Measurements from ENCODE around the gene CCPG1.

CCPG1 gene

GRCh38 chr15:55379095-55379494, 29.1 kb downstream of the CCPG1 start:
- DNase-seq, result no peak

- no peak for DNase-seq
These were observed 35.3 kb downstream of the CCPG1 start for GRCh38 chr15:55372701-55373440.

GRCh38 chr15:55366981-55367380, 41.2 kb downstream of the CCPG1 start:
- no peak for DNase-seq

GRCh38 chr15:55362641-55363040, 45.5 kb downstream of the CCPG1 start:
- DNase-seq, result no peak

- no peak for DNase-seq
These were observed 47.1 kb downstream of the CCPG1 start for GRCh38 chr15:55361048-55361447.

GRCh38 chr15:55360256-55360655, 47.9 kb downstream of the CCPG1 start:
- DNase-seq, result no peak

GRCh38 chr15:55358471-55358870, 49.7 kb downstream of the CCPG1 start:
- DNase-seq, result no peak

- DNase-seq, result no peak
These were observed 50.4 kb downstream of the CCPG1 start for GRCh38 chr15:55357774-55358173.

- DNase-seq, result no peak
These were observed 51.1 kb downstream of the CCPG1 start for GRCh38 chr15:55356985-55357585.

- DNase-seq, result no peak
These were observed 55.1 kb downstream of the CCPG1 start for GRCh38 chr15:55353025-55353424.

GRCh38 chr15:55349282-55349681, 58.9 kb downstream of the CCPG1 start:
- no peak for DNase-seq

GRCh38 chr15:55348281-55348778, 59.8 kb downstream of the CCPG1 start:
- DNase-seq, result no peak

- no peak for DNase-seq
These were observed 64.0 kb downstream of the CCPG1 start for GRCh38 chr15:55344206-55344605.

- DNase-seq, result no peak
These were observed 65.0 kb downstream of the CCPG1 start for GRCh38 chr15:55343168-55343567.

GRCh38 chr15:55337160-55337559, 71.0 kb downstream of the CCPG1 start:
- no peak for DNase-seq

- DNase-seq, result no peak
These were observed 73.2 kb downstream of the CCPG1 start for GRCh38 chr15:55334997-55335396.

GRCh38 chr15:55334371-55334770, 73.8 kb downstream of the CCPG1 start:
- no peak for DNase-seq

GRCh38 chr15:55327387-55327786, 80.8 kb downstream of the CCPG1 start:
- no peak for DNase-seq

- DNase-seq, result no peak
These were observed 85.7 kb downstream of the CCPG1 start for GRCh38 chr15:55322467-55322866.

GRCh38 chr15:55320963-55321362, 87.2 kb downstream of the CCPG1 start:
- DNase-seq, result no peak

- DNase-seq, result no peak
These were observed 88.0 kb downstream of the CCPG1 start for GRCh38 chr15:55320238-55320550.

GRCh38 chr15:55319537-55320237, 88.5 kb downstream of the CCPG1 start:
- no peak for DNase-seq

- DNase-seq, result peak; percentile 60
These were observed 89.3 kb downstream of the CCPG1 start, which contains the start of the genes PIGB and PIGBOS1 for GRCh38 chr15:55318588-55319494. PIGB (plus strand) TSS chr15:55319222; CDS start chr15:55319251, 29 bp downstream. PIGBOS1 (minus strand) TSS chr15:55319123; CDS start chr15:55317792, 1,331 bp downstream.

All from effector CD8-positive, alpha-beta T cell (primary cell).